CD14-positive monocyte (primary cell): ENCODE data around the gene EIF2B2. TPM values are rescaled to one million over a fixed set of nuclear protein-coding genes. Genes with fewer than 3 reads are reported as not detected.

Experiments used
- DNase-seq, 3 donors: peaks; one replicate each; pipeline ENCODE4 v3.0.0-alpha.2; 2011 to 2022
- H2AFZ ChIP-seq: 2 replicates; pipeline ENCODE4 v1.6.0; 2012; ENCODE audit warnings: mild to moderate bottlenecking, low read depth, low read length, inconsistent platforms; ENCODE audit not compliant: insufficient read depth, poor library complexity, severe bottlenecking
- H3K27ac ChIP-seq, 2 donors: 1 replicate in 1 of 2; 2 replicates in 1 of 2; pipeline ENCODE4 v1.5.1; 2012 to 2013; ENCODE audit warnings: low read length in 2 of 2, control low read depth in 1 of 2, inconsistent platforms in 1 of 2, low read depth in 1 of 2, mild to moderate bottlenecking in 1 of 2
- H3K27me3 ChIP-seq, 2 donors: one replicate each; pipeline versions ENCODE4 v1.6.0 to v1.6.1; 2011 to 2013; ENCODE audit warnings: low read length in 2 of 2; ENCODE audit not compliant: control insufficient read depth in 2 of 2, insufficient read depth in 2 of 2
- H3K36me3 ChIP-seq, 2 donors: replicated peaks in 1 of 2; 1 replicate in 1 of 2; 2 replicates in 1 of 2; pipeline versions ENCODE4 v1.5.1 to v1.6.1; 2012 to 2013; ENCODE audit warnings: low read length in 2 of 2, control low read depth in 1 of 2, inconsistent platforms in 1 of 2, mild to moderate bottlenecking in 1 of 2; ENCODE audit not compliant: insufficient read depth in 2 of 2, control insufficient read depth in 1 of 2
- H3K4me1 ChIP-seq, 2 donors: 1 replicate in 1 of 2; 2 replicates in 1 of 2; pipeline versions ENCODE4 v1.5.1 to v1.6.1; 2012 to 2013; ENCODE audit warnings: low read length in 2 of 2, control low read depth in 1 of 2, inconsistent platforms in 1 of 2, mild to moderate bottlenecking in 1 of 2, moderate library complexity in 1 of 2; ENCODE audit not compliant: insufficient read depth in 2 of 2, control insufficient read depth in 1 of 2
- H3K4me2 ChIP-seq: replicated peaks from 2 replicates; pipeline ENCODE3; 2012; ENCODE audit warnings: low read length, moderate library complexity, mild to moderate bottlenecking; ENCODE audit not compliant: poor library complexity, severe bottlenecking; ENCODE audit errors: extremely low read depth
- H3K4me3 ChIP-seq, 3 experiments: fragments of 200-600 bp in 1 of 3; sonication (generic) in 1 of 3; replicated peaks in 1 of 3; 1 replicate in 2 of 3; 2 replicates in 1 of 3; pipeline ENCODE4 v1.5.1; 2011 to 2013; ENCODE audit warnings: low read length in 3 of 3, mild to moderate bottlenecking in 3 of 3, control low read depth in 2 of 3, low read depth in 2 of 3, inconsistent platforms in 1 of 3, moderate library complexity in 1 of 3
- H3K79me2 ChIP-seq: 2 replicates; pipeline ENCODE4 v1.6.0; 2012; ENCODE audit warnings: mild to moderate bottlenecking, control low read depth, inconsistent platforms, low read length, moderate library complexity; ENCODE audit not compliant: insufficient read depth
- H3K9ac ChIP-seq: 2 replicates; pipeline ENCODE4 v1.6.0; 2017; ENCODE audit warnings: low read length, mild to moderate bottlenecking; ENCODE audit not compliant: insufficient read depth, poor library complexity, severe bottlenecking
- H3K9me3 ChIP-seq, 2 donors: replicated peaks in 1 of 2; 1 replicate in 1 of 2; 2 replicates in 1 of 2; pipeline versions ENCODE4 v1.5.1 to v1.6.1; 2012 to 2013; ENCODE audit warnings: low read length in 2 of 2, control low read depth in 1 of 2; ENCODE audit not compliant: control insufficient read depth in 1 of 2, insufficient read depth in 1 of 2
- H4K20me1 ChIP-seq: 2 replicates; pipeline ENCODE4 v1.6.0; 2012; ENCODE audit warnings: mild to moderate bottlenecking, low read length, control low read depth, moderate library complexity; ENCODE audit not compliant: insufficient read depth
- H3K27ac Mint-ChIP-seq, 7 donors: one replicate each; pipeline ENCODE4 v1.8.0; 2020; ENCODE audit warnings: mild to moderate bottlenecking in 7 of 7, mixed read lengths in 7 of 7, moderate library complexity in 6 of 7, inconsistent platforms in 2 of 7
- H3K27me3 Mint-ChIP-seq, 3 donors: one replicate each; pipeline ENCODE4 v1.8.0; 2021 to 2022; ENCODE audit warnings: low read depth in 3 of 3, mild to moderate bottlenecking in 3 of 3, mixed read lengths in 3 of 3, moderate library complexity in 3 of 3, inconsistent platforms in 1 of 3
- H3K36me3 Mint-ChIP-seq, 2 donors: one replicate each; pipeline ENCODE4 v1.8.0; 2020; ENCODE audit warnings: mixed read lengths in 2 of 2, inconsistent platforms in 1 of 2, mild to moderate bottlenecking in 1 of 2
- H3K4me1 Mint-ChIP-seq: one replicate; pipeline ENCODE4 v1.8.0; 2020; ENCODE audit warnings: mild to moderate bottlenecking, mixed read lengths
- H3K4me3 Mint-ChIP-seq, 2 donors: one replicate each; pipeline ENCODE4 v1.8.0; 2020; ENCODE audit warnings: mild to moderate bottlenecking in 2 of 2, mixed read lengths in 2 of 2, moderate library complexity in 1 of 2
- H3K9me3 Mint-ChIP-seq, 7 donors: one replicate each; pipeline ENCODE4 v1.8.0; 2020 to 2022; ENCODE audit warnings: mixed read lengths in 7 of 7, mild to moderate bottlenecking in 6 of 7, moderate library complexity in 6 of 7, inconsistent platforms in 2 of 7
- CTCF ChIP-seq: fragments of 200-600 bp; IDR thresholded peaks from one replicate; pipeline ENCODE4 v1.8.0; 2022; ENCODE audit warnings: antibody characterized with exemption, mild to moderate bottlenecking
- WGBS: methylation state at CpG from one replicate; pipeline ENCODE4 v1.1.5; 2013; ENCODE audit warnings: missing lambda C conversion rate; ENCODE audit not compliant: insufficient coverage; 5-methylcytosine and 5-hydroxymethylcytosine counted together
- intact Hi-C, 2 donors: fragments of 100-400 bp; cut with micrococcal nuclease; formaldehyde crosslinking; loops; one replicate each; pipeline versions ENCODE4 v1.15.0 to v1.15.1; 2023
- polyA plus RNA-seq, 3 donors: library from polyadenylated mRNA; depleted of rRNA in 1 of 3; unstranded in 2 of 3; stranded (reverse) in 1 of 3; fragments of 300-500 nt in 2 of 3; fragments of >200 nt in 1 of 3; fragmentation: Illumina TruSeq in 2 of 3; gene quantifications; 1 replicate in 2 of 3; 2 replicates in 1 of 3; pipeline ENCODE4 v1.2.3, GENCODE V29; 2012 to 2021

EIF2B2 gene
- polyA plus RNA-seq, 3 donors: 20.8 to 26.3 (median 23.9) TPM

- H3K79me2 ChIP-seq: no peaks in the 10 kb centered on the region
- Mint-ChIP-seq H3K4me1 (no peaks in the 10 kb centered on the region), H3K4me3 (no peak overlapping the region), H3K27ac (no peak overlapping the region), H3K36me3 (peaks cover 44 to 65% of the 10 kb centered on the region in 2 donors), H3K9me3 (no peaks in the 10 kb centered on the region), H3K27me3 (peaks cover 0 to 2% (median 0%) of the 10 kb centered on the region in 3 donors)
- no peaks in the 10 kb centered on the region for H3K9me3 ChIP-seq
- H3K27me3 ChIP-seq: no peaks in the 10 kb centered on the region
- TF ChIP-seq CTCF: no peak
- no peaks in the 10 kb centered on the region for H4K20me1 ChIP-seq
- H3K4me3 ChIP-seq: no peak overlapping the region
- no peak for DNase-seq
- peaks cover 11 to 15% of the 10 kb centered on the region in 2 donors for H3K4me1 ChIP-seq
- H3K9ac ChIP-seq: no peak overlapping the region
- H3K4me2 ChIP-seq: no peak overlapping the region
- H2AFZ ChIP-seq: no peak overlapping the region
- H3K27ac ChIP-seq: peak overlapping the region in 1 of 2 donors; percentile 60
- H3K36me3 ChIP-seq: peaks cover 37 to 48% of the 10 kb centered on the region in 2 donors
- 100% methylated on average over 1 of the region's 2 CpGs for WGBS
- intact Hi-C loops: no loop called here
Observed at GRCh38 chr14:75025876-75026275, 23.2 kb downstream of the EIF2B2 start.

- DNase-seq: no peak
- H3K9ac ChIP-seq: no peak overlapping the region
- TF ChIP-seq CTCF: no peak
- no peaks in the 10 kb centered on the region for H3K27me3 ChIP-seq
- no peak overlapping the region for H2AFZ ChIP-seq
- Mint-ChIP-seq H3K4me3 (no peak overlapping the region), H3K36me3 (peaks cover 50 to 78% of the 10 kb centered on the region in 2 donors), H3K9me3 (no peaks in the 10 kb centered on the region), H3K27ac (peak overlapping the region in 1 of 7 donors; percentile 27), H3K27me3 (peaks cover 0 to 2% (median 0%) of the 10 kb centered on the region in 3 donors), H3K4me1 (no peaks in the 10 kb centered on the region)
- no peaks in the 10 kb centered on the region for H3K9me3 ChIP-seq
- H3K4me2 ChIP-seq: no peak overlapping the region
- intact Hi-C loops: no loop called here
- no peaks in the 10 kb centered on the region for H4K20me1 ChIP-seq
- H3K4me3 ChIP-seq: no peak overlapping the region
- peaks cover 6 to 8% of the 10 kb centered on the region in 2 donors for H3K4me1 ChIP-seq
- H3K27ac ChIP-seq: no peak overlapping the region
- H3K79me2 ChIP-seq: no peaks in the 10 kb centered on the region
- peaks cover 45 to 57% of the 10 kb centered on the region in 2 donors for H3K36me3 ChIP-seq
- WGBS: no CpG with 5 or more reads among the region's 1 CpG
Observed at GRCh38 chr14:75030147-75030546, 27.4 kb downstream of the EIF2B2 start.
